Ramos (cell line): Measurements from ENCODE around the gene VSNL1.
"Not testable (repeated sequence)": the region's sequence is repeated elsewhere in the genome, so short reads cannot be mapped to it uniquely, and the experiment has no call there.

ENCODE experiments used
- in situ Hi-C: fragments of 300-500 bp; cut with MboI; formaldehyde crosslinking; loops from one replicate; pipeline ENCODE4 v1.14.3; 2022; ENCODE audit warnings: low sequenced_read_pairs; ENCODE audit not compliant: unreplicated experiment

Gene VSNL1

DNA sequence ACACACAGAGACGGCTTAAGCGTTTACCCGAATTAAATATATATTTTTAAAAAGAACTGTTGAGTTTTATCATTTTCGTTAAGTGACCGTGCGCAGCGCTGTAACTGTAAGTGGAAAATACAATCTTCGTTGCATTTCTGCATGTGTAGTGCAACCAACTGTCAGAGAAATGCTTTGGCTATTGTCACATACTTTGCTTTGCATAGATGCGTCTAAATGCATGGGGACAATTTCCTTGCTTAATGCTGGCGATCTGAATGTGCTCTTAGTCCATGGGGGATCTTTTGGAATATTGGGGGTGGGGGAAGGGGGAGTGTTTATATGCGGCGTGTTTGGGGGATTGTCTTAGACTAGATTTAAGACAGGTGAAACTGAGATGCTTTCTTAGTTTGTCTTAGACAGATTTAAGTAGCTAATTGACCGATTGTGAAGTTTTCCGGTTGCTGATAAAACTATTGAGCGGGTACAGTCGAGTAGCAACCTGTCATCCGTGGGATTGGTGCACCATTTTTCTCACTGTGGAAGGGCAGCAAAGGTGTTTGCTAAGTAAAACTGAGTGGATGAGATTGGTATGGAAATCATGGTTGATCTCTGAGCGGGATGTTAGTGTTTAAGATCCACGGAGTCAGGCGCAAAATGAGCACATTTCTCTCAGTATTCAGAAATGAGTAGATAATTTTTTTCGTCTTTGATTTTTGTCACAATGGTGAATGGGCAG, 476 bp downstream of the VSNL1 start:
- in situ Hi-C loops, result no loop called here

- in situ Hi-C loops, result no loop called here
Observed at GRCh38 chr2:17541531-17541950, 1.0 kb downstream of the VSNL1 start.

DNA sequence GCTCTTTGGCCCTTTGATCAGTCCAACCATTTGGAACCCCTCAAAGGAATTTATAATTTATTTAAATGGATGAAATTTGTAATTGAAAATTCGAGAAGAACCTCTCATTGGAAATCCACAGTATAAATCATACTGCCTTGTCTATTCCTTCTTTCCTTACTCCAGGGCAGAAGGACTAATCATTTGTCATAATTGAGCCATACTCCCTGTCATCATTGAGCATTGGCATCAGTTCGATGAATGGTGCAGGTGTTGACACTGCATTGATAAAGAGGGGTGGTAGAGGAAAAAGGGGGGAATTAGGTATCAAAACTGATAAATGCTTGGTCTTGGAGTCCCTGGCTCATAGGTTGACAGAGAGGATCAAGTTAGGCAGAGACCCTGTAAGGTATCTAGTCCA, 2.0 kb downstream of the VSNL1 start:
- in situ Hi-C loops, result no loop called here

GRCh38 chr2:17543131-17543660, 2.7 kb downstream of the VSNL1 start:
- in situ Hi-C loops, result no loop called here

- in situ Hi-C loops, result no loop called here
Observed at GRCh38 chr2:17543848-17544247, 3.4 kb downstream of the VSNL1 start.

DNA sequence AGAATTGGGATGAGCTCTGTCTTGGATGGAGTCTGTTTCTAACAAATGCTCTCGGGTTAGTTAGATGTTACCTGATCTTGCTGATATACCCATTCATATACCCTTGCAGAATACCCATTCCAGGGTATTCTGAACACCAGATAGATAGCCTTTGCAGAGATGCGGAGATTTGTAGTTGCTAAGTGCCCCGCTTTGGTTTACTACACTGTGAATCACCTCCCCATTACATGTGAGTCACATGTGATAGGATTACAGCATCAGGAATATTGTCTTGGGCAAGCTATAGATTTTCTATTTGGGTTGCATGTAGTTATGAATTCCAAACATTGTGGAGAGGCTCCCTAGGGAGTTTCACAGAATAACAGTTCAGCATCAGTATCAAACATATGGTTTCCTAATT, 3.8 kb downstream of the VSNL1 start:
- in situ Hi-C loops, result no loop called here

- in situ Hi-C loops, result no loop called here
Observed at GRCh38 chr2:17545680-17546613, 5.5 kb downstream of the VSNL1 start.

- in situ Hi-C loops, result no loop called here
Observed at GRCh38 chr2:17547237-17547636, 6.7 kb downstream of the VSNL1 start.

GRCh38 chr2:17547737-17548136, 7.2 kb downstream of the VSNL1 start:
- in situ Hi-C loops, result no loop called here

- in situ Hi-C loops, result no loop called here
Observed at GRCh38 chr2:17550907-17551306, 10.4 kb downstream of the VSNL1 start.

DNA sequence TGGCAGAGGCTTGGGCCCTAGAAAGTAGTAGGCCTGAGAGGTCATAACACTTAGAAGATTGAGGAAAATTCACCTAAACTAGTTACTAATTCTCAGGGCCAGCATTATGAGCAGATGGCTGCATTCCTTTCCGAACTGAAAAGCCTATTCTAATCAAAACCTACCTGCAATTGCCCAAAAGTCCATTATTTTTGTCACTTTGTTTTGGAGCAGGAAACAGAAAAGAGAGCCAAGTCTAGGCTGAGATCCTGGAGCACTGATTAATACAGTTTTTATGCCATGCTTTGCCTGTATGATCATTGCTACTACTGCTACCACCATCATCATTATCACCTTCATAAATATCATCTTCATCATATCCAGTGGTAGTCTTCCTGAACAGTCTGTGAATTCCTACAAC, 14.7 kb downstream of the VSNL1 start:
- in situ Hi-C loops, result no loop called here

DNA sequence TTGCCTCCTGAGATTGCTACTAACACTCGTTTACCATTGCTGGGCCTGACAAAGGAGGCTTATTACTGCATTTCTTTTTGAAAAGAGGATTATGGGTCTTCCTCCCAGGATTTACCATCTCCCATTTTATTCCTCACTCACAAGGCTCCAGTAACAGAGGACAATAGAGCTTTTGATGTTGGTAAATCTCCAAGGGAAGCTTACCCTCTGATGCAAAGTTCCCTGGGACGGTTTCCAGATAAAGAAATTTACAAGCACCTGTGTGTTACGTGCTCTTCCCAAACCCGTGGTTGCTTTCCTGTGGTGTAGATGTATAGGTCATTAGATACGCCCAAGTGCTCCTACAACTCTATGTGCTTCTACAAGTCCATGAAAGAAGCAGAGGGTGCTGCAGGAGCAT, 17.1 kb downstream of the VSNL1 start:
- in situ Hi-C loops, result no loop called here

GRCh38 chr2:17558053-17558452, 17.6 kb downstream of the VSNL1 start:
- in situ Hi-C loops, result no loop called here

DNA sequence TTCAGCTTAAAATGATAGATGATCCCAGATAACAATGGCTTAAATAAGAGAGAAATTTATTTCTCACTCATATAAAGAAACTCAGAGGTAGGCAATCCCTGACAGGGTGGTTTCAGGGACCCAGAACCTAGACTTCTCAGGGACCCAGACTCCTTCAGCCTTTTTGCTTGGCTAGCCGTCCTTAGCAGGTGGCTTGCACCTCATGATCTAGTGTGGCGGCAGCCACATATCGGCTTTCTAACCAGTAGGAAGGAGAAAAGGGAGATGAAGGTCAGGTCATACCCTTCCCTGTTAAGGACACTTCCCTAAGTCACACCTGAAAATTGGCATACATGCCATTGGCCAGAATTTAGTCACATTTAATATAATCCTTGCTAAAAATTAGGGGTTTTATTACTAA, 18.4 kb downstream of the VSNL1 start:
- in situ Hi-C loops, result no loop called here

DNA sequence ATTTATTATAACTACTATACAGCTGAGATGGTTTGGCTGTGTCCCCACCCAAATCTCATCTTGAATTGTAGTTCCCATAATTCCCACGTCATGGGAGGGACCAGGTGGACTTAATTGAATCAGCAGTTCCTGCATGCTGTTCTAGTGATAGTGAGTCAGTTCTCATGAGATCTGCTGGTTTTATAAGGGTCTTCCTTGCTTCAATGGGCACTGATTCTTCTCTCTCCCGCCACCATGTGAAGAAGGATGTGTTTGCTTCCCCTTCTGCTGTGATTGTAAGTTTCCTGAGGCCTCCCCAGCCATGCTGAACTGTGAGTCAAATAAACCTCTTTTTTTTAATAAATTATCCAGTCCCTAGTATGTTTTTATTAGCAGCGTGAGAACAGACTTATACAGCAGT, 25.2 kb downstream of the VSNL1 start:
- in situ Hi-C loops, result not testable (repeated sequence)

- in situ Hi-C loops, result no loop called here
Observed at GRCh38 chr2:17571681-17572080, 31.2 kb downstream of the VSNL1 start.

- in situ Hi-C loops, result no loop called here
Observed at GRCh38 chr2:17573085-17573803, 32.7 kb downstream of the VSNL1 start.

DNA sequence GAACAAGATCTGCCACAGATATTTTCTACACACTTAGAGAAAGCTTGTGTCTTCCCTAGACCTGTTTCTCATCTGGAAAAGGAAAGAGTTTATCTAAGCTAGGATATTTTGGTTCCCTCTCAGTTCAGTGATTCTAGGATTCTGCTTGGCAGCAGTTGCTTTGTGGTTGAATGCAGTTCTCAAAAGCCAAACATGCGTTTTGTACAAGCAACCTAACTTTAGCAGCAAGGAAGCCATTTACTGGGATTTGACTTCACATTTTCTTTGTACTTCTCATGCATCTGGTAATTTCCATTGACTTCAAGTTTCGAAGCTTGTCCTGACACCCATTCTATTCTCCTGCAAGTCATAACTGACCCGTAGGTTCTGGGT, 33.3 kb downstream of the VSNL1 start:
- in situ Hi-C loops, result no loop called here

DNA sequence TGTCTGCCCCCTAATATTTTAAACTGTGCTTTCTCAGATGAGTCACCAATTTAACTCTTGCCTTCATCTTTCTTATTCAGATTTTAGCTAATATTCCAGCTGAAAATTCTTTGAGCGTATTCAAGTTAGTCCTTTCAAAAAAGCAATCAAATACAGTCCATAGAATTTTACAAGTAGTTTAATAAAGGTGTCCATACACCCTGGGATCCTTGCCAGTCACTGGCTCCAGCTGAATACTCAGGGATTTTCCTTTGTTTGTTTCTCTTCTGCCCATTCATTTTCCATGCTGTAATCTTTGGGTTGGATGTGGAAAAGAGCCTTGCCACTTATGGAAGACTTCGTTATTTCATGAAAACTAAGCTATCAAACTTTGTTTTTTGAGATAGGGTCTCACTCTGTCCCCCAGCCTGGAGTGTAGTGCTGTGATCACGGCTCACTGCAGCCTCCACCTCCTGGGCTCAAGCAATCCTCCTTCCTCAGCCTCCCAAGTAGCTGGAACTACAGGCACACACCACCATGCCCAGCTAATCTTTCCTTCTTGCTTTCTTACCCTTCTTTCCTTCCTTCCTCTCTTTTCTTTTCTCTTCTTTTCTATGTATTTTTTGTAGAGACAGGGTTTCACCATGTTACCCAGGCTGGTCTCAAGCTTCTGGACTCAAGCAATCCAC, 34.0 kb downstream of the VSNL1 start:
- in situ Hi-C loops, result no loop called here

DNA sequence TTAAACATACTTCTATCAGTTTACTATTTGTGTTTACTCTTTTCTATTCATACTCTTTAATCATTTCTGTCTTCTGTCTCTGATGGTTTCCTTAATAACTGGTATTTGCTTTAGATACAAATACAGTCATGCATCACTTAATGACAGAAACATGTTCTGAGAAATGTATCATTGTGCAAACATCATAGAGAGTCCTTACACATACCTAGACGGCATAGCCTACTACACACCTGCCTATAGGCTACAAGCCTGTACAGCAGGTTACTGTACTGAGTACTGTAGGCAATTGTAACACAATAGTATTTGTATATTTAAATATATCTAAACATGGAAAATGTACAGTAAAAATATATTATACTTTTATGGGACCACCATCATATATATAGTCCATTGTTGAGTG, 36.3 kb downstream of the VSNL1 start:
- in situ Hi-C loops, result no loop called here
